Stomach (tissue), 4 donors: ENCODE measurements around the gene AUH.

Source experiments
- POLR2A ChIP-seq, 4 donors: fragments of 450-650 bp; IDR thresholded peaks; one replicate each; pipeline ENCODE4 v1.6.1; 2016; ENCODE audit warnings: antibody characterized with exemption in 4 of 4, control low read depth in 2 of 4, mild to moderate bottlenecking in 1 of 4, moderate library complexity in 1 of 4
- TF ChIP-seq, protein P1 (sequence below), 7 experiments: fragments of 450-650 bp in 4 of 7; fragments of 200-600 bp in 3 of 7; sonication (generic) in 3 of 7; IDR thresholded peaks; one replicate each; pipeline ENCODE4 v1.5.1; 2016 to 2019; ENCODE audit warnings: antibody characterized with exemption in 7 of 7, control low read depth in 2 of 7, mild to moderate bottlenecking in 1 of 7

DNA sequence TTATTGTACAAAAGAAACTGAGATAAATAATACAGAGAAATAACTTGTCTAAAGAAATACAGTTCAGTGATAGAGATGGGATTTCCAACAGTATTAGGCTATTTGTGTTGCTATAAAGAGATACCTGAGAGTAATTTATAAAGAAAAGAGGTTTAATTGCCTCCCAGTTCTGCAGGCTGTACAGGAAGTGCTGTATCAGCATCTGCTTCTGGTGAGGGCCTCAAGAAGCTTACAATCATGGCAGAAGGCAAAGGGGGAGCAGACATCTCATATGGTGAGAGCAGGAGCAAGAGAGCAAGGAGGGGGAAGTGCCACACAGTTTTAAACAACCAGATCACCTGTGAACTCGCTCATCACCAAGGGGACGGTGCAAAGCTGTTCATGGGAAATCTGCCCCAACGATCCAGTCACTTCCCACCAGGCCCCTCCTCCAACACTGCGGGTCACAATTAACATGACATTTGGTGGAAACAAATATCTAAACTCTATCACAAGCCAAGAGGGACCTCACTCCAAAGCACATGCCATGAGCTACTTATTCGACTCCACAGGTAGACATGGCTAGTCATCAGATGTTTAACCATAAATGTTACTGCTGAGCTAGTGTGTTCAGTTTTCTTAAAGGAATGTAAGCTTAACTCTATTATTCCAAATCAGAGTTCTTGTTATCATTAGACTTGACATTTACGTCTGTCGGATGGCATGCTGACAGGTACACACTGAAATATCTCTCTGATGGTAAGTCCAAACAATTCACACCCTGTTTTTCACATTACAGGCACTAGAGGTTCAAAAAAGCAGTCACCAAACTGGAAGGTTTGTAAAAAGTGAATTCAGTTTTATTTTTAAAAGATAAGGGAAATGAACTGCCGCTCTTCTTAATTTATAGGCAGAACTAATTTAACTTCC is 82.2 kb downstream of the AUH start:
- TF ChIP-seq, protein P1, sequence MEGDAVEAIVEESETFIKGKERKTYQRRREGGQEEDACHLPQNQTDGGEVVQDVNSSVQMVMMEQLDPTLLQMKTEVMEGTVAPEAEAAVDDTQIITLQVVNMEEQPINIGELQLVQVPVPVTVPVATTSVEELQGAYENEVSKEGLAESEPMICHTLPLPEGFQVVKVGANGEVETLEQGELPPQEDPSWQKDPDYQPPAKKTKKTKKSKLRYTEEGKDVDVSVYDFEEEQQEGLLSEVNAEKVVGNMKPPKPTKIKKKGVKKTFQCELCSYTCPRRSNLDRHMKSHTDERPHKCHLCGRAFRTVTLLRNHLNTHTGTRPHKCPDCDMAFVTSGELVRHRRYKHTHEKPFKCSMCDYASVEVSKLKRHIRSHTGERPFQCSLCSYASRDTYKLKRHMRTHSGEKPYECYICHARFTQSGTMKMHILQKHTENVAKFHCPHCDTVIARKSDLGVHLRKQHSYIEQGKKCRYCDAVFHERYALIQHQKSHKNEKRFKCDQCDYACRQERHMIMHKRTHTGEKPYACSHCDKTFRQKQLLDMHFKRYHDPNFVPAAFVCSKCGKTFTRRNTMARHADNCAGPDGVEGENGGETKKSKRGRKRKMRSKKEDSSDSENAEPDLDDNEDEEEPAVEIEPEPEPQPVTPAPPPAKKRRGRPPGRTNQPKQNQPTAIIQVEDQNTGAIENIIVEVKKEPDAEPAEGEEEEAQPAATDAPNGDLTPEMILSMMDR (IDR thresholded peaks at IDR 0.05): no peak
- no peak for TF ChIP-seq POLR2A (IDR thresholded peaks at IDR 0.05)
